MCF 10A (cell line): ENCODE data around the gene LILRA1. TPM values are rescaled to one million over a fixed set of nuclear protein-coding genes. Genes with fewer than 3 reads are reported as not detected.
"Not testable (repeated sequence)": the region's sequence is repeated elsewhere in the genome, so short reads cannot be mapped to it uniquely, and the experiment has no call there.

Experiments
- BruUV-seq: library from RNA; stranded (reverse); fragments of 400-500 nt; replicated peaks from 2 replicates; lab custom pipeline; 2021; lab: Mats Ljungman, UMichigan
- CTCF ChIA-PET: fragments of 300-600 bp; sonication (Branson Sonifier 250); formaldehyde crosslinking; extraction: SDS; loops from one replicate; lab custom pipeline; 2021; ENCODE audit warnings: antibody characterized with exemption, inconsistent platforms; lab: Yijun Ruan, JAX
- POLR2A ChIA-PET: fragments of 300-600, 350-650 bp; sonication (Branson Sonifier 250); formaldehyde crosslinking; extraction: SDS; loops from one replicate; lab custom pipeline; 2020; ENCODE audit warnings: antibody characterized with exemption, inconsistent platforms; lab: Yijun Ruan, JAX
- DNase-seq: peaks from one replicate; pipeline ENCODE4 v3.0.0-alpha.2; 2018; ENCODE audit not compliant: unreplicated experiment
- H3K27ac Mint-ChIP-seq: one replicate; pipeline ENCODE4 v1.8.0; 2022; ENCODE audit warnings: mild to moderate bottlenecking, low read depth, mixed read lengths; ENCODE audit not compliant: unreplicated experiment
- H3K27me3 Mint-ChIP-seq: one replicate; pipeline ENCODE4 v1.8.0; 2022; ENCODE audit warnings: mixed read lengths; ENCODE audit not compliant: insufficient read depth, unreplicated experiment
- H3K36me3 Mint-ChIP-seq: one replicate; pipeline ENCODE4 v1.8.0; 2022; ENCODE audit warnings: mild to moderate bottlenecking, moderate library complexity, mixed read lengths; ENCODE audit not compliant: insufficient read depth, unreplicated experiment
- H3K4me1 Mint-ChIP-seq: one replicate; pipeline ENCODE4 v1.8.0; 2022; ENCODE audit warnings: mixed read lengths; ENCODE audit not compliant: insufficient read depth, unreplicated experiment
- H3K4me3 Mint-ChIP-seq: one replicate; pipeline ENCODE4 v1.8.0; 2022; ENCODE audit warnings: mild to moderate bottlenecking, moderate library complexity, mixed read lengths; ENCODE audit not compliant: unreplicated experiment
- H3K9me3 Mint-ChIP-seq: one replicate; pipeline ENCODE4 v1.8.0; 2022; ENCODE audit warnings: mixed read lengths; ENCODE audit not compliant: unreplicated experiment
- intact Hi-C: fragments of 100-400 bp; cut with micrococcal nuclease; formaldehyde crosslinking; loops from 2 replicates; pipeline ENCODE4 v1.14.1; 2022
- total RNA-seq: library from RNA; stranded (reverse); gene quantifications from 2 replicates; pipeline ENCODE4 v1.2.3, GENCODE V29; 2022
- TF ChIP-seq, protein P1 (sequence below): fragments of 200-600 bp; IDR thresholded peaks from one replicate; pipeline ENCODE4 v1.8.0; 2022; ENCODE audit warnings: antibody characterized with exemption, mild to moderate bottlenecking; ENCODE audit not compliant: unreplicated experiment

The LILRA1 gene
- total RNA-seq, 1 experiment from 2014 or later, result not detected

DNA sequence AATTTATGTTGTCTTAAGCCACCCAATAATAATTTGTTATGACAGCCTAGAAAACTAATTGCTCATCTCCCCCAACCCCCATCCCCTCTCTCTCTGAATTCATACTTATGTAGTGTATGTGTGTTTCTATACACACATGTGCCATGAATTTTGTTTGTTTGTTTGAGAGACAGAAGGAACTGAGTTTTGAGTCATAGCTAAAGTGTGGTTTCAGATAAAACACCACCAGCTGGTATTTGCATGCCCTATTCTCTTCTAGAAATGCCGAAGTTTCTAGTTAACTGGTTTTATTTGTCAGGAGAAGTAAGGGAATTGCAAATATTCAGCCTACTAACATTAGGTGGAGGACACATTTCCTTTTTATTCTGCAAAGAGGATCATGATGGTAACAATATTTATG is 37.2 kb upstream of the LILRA1 start:
- Mint-ChIP-seq H3K27ac (no peak overlapping the region), H3K27me3 (no peaks in the 10 kb centered on the region), H3K4me3 (no peak overlapping the region), H3K4me1 (no peaks in the 10 kb centered on the region), H3K36me3 (no peaks in the 10 kb centered on the region), H3K9me3 (peaks cover 15% of the 10 kb centered on the region)
- ChIA-PET CTCF (interaction anchor here (2.5 kb wide), 1 partner anchor 98 kb away, joined by 6 read pairs; no protein-coding TSS in a partner anchor), POLR2A (no interaction called here)
- TF ChIP-seq, protein P1, sequence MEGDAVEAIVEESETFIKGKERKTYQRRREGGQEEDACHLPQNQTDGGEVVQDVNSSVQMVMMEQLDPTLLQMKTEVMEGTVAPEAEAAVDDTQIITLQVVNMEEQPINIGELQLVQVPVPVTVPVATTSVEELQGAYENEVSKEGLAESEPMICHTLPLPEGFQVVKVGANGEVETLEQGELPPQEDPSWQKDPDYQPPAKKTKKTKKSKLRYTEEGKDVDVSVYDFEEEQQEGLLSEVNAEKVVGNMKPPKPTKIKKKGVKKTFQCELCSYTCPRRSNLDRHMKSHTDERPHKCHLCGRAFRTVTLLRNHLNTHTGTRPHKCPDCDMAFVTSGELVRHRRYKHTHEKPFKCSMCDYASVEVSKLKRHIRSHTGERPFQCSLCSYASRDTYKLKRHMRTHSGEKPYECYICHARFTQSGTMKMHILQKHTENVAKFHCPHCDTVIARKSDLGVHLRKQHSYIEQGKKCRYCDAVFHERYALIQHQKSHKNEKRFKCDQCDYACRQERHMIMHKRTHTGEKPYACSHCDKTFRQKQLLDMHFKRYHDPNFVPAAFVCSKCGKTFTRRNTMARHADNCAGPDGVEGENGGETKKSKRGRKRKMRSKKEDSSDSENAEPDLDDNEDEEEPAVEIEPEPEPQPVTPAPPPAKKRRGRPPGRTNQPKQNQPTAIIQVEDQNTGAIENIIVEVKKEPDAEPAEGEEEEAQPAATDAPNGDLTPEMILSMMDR, result no peak
- no peak for DNase-seq
- intact Hi-C loops, result no loop called here
- BruUV-seq, result no TSS peak

DNA sequence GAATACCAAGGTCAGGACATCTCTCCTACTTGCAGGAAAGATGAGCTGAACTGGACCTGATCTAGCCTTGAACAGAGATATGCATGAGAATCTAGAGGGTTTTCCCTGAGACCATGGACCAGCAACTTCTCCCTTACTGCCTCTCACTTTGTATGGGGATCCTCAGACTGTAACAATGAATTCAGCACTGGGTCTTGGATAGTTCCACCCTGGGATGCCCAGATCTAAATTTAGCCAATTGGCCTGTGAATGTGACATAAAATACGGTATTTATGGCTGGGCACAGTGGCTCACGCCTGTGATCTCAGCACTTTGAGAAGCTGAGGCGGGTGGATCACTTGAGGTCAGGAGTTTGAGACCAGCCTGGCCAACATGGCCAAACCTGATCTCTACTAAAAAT is 35.1 kb upstream of the LILRA1 start:
- peaks cover 5% of the 10 kb centered on the region for H3K9me3 Mint-ChIP-seq
- H3K4me3 Mint-ChIP-seq, result no peak overlapping the region
- DNase-seq, result peak; percentile 11
- no peaks in the 10 kb centered on the region for H3K27me3 Mint-ChIP-seq
- CTCF ChIA-PET, result interaction anchor here (0.6 to 1.0 kb wide), 6 partner anchors 13 to 1232 kb away, joined by 4 to 6 read pairs (median 5); no protein-coding TSS in a partner anchor
- H3K4me1 Mint-ChIP-seq, result no peaks in the 10 kb centered on the region
- no peaks in the 10 kb centered on the region for H3K36me3 Mint-ChIP-seq
- intact Hi-C loops, result no loop called here
- no TSS peak for BruUV-seq
- POLR2A ChIA-PET, result no interaction called here
- TF ChIP-seq, protein P1, result no peak
- no peak overlapping the region for H3K27ac Mint-ChIP-seq

DNA sequence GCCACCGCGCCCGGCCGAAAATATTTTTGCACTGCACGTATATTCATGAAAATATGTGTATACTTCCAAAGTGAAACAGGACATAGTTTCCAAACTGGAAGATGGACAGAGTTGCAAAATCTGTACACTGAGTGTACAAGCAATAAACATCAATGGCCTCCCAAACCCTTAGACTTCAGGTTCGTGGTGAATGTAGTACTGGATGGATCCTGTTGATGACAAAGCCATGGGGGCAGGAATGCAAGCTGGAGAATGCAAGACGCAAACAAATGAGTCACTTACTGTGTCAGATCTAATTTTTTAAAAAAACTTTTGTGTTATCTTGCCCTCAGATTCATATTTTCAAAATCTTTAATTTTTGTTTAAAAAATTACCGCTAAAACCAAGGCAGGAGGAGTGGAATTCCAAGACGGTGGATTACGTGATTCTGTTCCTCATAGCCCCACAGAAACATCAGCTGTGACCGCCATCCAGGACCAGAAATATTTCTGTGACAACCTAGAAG is 32.5 kb upstream of the LILRA1 start:
- no peak overlapping the region for H3K27ac Mint-ChIP-seq
- peaks cover 5% of the 10 kb centered on the region for H3K9me3 Mint-ChIP-seq
- no peak overlapping the region for H3K4me3 Mint-ChIP-seq
- TF ChIP-seq, protein P1, result no peak
- no TSS peak for BruUV-seq
- no peaks in the 10 kb centered on the region for H3K27me3 Mint-ChIP-seq
- POLR2A ChIA-PET, result no interaction called here
- no peaks in the 10 kb centered on the region for H3K36me3 Mint-ChIP-seq
- CTCF ChIA-PET, result no interaction called here
- H3K4me1 Mint-ChIP-seq, result no peaks in the 10 kb centered on the region
- intact Hi-C loops, result no loop called here
- no peak for DNase-seq

DNA sequence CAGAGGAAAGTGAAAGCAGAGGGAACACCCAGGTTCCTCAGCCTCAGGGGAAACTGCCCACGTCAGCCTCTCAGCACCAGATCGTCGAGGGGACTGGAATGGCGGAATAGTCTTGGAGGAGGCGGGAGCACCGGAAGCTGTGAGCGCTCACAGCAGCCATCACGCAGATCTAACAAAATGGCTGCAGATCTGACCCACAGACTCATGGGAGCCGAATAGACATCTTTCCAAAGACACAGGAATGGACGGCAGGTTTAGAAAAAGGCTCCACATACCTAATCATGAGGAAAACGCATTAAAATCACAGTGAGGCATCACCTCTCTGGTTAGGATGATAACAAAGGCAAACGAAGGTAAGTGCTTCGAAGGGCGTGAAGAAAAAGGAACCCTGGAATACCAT is 31.6 kb upstream of the LILRA1 start:
- peaks cover 5% of the 10 kb centered on the region for H3K9me3 Mint-ChIP-seq
- no TSS peak for BruUV-seq
- no peak overlapping the region for H3K4me3 Mint-ChIP-seq
- TF ChIP-seq, protein P1, result no peak
- H3K36me3 Mint-ChIP-seq, result no peaks in the 10 kb centered on the region
- DNase-seq, result no peak
- H3K27ac Mint-ChIP-seq, result no peak overlapping the region
- no peaks in the 10 kb centered on the region for H3K4me1 Mint-ChIP-seq
- H3K27me3 Mint-ChIP-seq, result no peaks in the 10 kb centered on the region
- ChIA-PET POLR2A (no interaction called here), CTCF (no interaction called here)
- intact Hi-C loops, result no loop called here

DNA sequence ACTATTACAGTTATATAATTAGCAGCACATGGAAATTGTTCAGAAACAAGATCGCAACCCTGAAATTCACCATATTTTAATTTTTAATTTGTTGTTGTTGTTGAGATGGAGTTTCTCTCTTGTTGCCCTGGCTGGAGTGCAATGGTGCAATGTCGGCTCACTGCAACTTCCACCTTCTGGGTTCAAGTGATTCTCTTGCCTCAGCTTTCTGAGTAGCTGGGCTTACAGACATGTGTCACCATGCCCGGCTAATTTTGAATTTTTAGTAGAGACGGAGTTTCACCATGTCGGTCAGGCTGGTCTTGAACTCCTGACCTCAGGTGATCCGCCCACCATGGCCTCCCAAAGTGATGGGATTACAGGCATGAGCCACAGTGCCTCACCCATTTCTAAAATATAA is 30.2 kb upstream of the LILRA1 start:
- H3K27me3 Mint-ChIP-seq, DNase-seq, H3K36me3 Mint-ChIP-seq, intact Hi-C loops, POLR2A ChIA-PET, H3K4me1 Mint-ChIP-seq, BruUV-seq, H3K4me3 Mint-ChIP-seq, CTCF ChIA-PET, H3K27ac Mint-ChIP-seq: not testable (repeated sequence)
- peaks cover 16% of the 10 kb centered on the region for H3K9me3 Mint-ChIP-seq
